Measurements from ENCODE around the gene IL2RG.

- TF ChIP-seq MAX (IDR thresholded peaks at IDR 0.05; ENCODE audit: low read depth, low read length) (no peak), CTCF (IDR thresholded peaks at IDR 0.05 in 2 of 3, conservative IDR thresholded peaks at IDR 0.05 in 1 of 3; ENCODE audit: control insufficient read depth in 2 of 3, extremely low read depth in 1 of 3, insufficient read depth in 1 of 3, low read depth in 3 of 3, low read length in 3 of 3) (no peak), POLR2A (IDR thresholded peaks at IDR 0.05; ENCODE audit: low read depth, low read length) (no peak), TAF1 (IDR thresholded peaks at IDR 0.05; ENCODE audit: borderline replicate concordance, low read depth, low read length) (no peak), ATF7 (IDR thresholded peaks at IDR 0.05; ENCODE audit: low read depth) (no peak)
Observed at GRCh38 chrX:71128166-71128833, 16.9 kb upstream of the IL2RG start.

All from GM12878 (cell line).